ENCODE results near the gene TSPAN10. TPM values are rescaled to one million over a fixed set of nuclear protein-coding genes. Genes with fewer than 3 reads are reported as not detected.
"Not testable (repeated sequence)": the region's sequence is repeated elsewhere in the genome, so short reads cannot be mapped to it uniquely, and the experiment has no call there.

Gene TSPAN10
- polyA plus RNA-seq (ENCODE audit: insufficient read length in 4 of 4) = 1 to 10 TPM; 2.5 to 5.0 (median 2.9) TPM

- DNase-seq (ENCODE audit: low read depth in 4 of 4, low spot score in 3 of 4) = peak; percentile 73 to 83 (median 78)
Measured at GRCh38 chr17:81636505-81637288, at the start of gene TSPAN10, which contains the start of gene NPLOC4. TSS of gene TSPAN10 (plus strand) at chr17:81637196. CDS start at chr17:81642413, 5,217 bp downstream. TSS of gene NPLOC4 (minus strand) at chr17:81637112. CDS start at chr17:81636930, 182 bp downstream.

GRCh38 chr17:81589612-81590011 lies 47.4 kb upstream of the TSPAN10 start:
- DNase-seq (ENCODE audit: low read depth in 4 of 4, low spot score in 3 of 4) = no peak

GRCh38 chr17:81590121-81590520 lies 46.9 kb upstream of the TSPAN10 start:
- no peak for DNase-seq (ENCODE audit: low read depth in 4 of 4, low spot score in 3 of 4)

DNA sequence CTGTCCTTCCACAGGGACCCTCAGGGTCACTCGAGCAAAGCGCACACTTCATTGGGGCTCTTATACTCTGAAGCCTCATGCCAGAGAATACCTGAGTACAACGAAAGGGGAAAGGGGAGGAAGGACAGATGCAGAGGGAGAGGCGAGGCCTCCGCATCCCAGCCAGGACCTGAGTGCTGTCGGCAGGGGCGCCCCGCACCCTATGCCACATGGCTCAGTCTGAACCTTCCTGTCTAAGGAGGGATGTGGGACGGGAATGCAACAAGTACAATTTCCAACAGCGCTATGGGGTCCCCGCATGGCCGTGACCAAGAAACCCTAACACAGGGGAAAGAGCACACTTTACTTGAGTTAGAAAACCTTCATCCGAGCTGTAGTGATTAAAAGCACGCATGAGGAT lies 45.0 kb upstream of the TSPAN10 start:
- DNase-seq (ENCODE audit: low read depth in 4 of 4, low spot score in 3 of 4) = no peak

DNA sequence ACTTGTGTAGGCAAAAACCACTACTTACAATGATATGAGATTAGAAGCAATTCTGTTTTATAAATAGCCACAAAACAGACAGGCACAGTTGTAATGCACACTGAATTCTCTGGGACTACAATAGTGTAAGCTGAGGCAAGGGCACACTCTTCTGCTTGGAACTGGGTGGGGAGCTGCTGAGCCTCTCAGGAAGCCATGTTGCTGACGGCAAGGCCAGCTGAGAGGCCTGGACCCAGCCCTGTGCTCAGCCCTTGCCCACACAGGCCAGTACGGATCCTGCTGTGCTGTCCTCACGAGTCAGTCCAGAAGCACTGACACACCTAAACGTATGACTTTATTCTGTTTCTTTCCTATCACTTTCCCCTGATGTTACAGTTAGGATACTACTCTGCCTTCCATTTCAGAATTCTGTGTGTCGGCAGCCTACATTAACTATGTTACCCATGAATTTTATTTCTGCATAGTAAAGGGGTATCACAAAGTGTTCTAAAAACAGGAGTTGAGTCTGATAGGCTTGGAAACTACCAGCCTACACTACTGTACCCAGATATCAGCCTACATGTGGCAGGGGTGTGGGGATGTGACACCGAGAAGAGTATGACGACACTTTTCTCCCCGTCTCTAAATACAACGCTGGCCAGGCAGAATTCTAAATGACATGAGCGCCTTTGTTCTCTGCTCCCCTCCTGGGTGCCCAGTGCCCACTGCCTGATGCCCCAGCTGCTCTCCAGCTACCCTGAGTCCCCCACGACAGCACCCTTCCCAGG lies 43.7 kb upstream of the TSPAN10 start:
- DNase-seq (ENCODE audit: low read depth in 4 of 4, low spot score in 3 of 4) = no peak

GRCh38 chr17:81599719-81600486 lies 37.1 kb upstream of the TSPAN10 start:
- no peak for DNase-seq (ENCODE audit: low read depth in 4 of 4, low spot score in 3 of 4)

DNA sequence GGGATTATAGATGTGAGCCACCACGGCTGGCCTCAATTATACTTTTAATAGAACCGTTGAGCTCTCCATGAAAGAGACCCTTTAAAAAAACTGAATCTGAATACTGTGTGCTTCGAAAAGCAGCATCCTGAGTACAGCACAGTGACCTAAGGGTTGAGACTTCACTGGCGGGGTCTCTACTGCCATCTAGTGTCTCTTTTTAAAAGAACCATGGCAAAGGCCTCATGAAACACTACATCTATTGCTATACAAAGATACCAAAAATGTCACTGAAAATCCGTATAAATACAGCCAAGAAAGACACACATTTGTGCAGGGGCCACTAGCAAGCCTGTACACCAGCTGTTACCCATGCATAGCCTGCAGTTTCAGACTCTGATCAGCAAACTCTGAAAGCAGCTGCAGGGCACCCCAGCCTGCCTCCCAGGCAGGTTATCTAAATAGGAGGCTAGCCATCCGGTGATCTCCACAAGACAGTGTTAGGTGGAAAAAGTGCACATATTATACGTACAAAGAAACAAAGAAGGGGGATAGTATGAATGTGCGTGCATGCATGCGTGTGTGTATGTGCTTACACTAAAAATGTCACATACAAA lies 35.4 kb upstream of the TSPAN10 start:
- peak; percentile 47 to 60 (median 52) for DNase-seq (ENCODE audit: low read depth in 4 of 4, low spot score in 3 of 4)

- no peak for DNase-seq (ENCODE audit: low read depth in 4 of 4, low spot score in 3 of 4)
Measured at GRCh38 chr17:81603846-81604610, 33.0 kb upstream of the TSPAN10 start.

GRCh38 chr17:81607431-81607830 lies 29.6 kb upstream of the TSPAN10 start:
- no peak for DNase-seq (ENCODE audit: low read depth in 4 of 4, low spot score in 3 of 4)

- DNase-seq (ENCODE audit: low read depth in 4 of 4, low spot score in 3 of 4) = no peak
Measured at GRCh38 chr17:81608082-81608481, 28.9 kb upstream of the TSPAN10 start.

DNA sequence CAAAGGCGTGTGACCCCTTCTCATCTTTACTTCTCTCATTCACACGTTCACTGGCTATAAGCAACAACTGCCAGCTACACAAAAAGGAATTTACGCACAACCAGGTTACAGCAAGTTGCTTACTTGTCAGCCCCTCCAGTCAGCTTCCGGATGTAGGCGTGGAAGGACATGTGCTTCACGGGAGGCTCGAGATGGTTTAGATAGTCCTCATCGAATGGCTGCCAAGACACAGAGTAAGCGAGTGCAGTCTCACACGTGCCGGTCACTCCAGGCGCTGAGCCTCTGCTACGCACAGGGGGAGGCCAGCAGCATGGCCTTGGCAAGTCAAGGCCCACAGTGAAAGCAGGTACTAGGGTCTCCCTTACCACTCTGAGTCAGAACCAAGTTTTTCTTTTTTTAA lies 28.4 kb upstream of the TSPAN10 start:
- no peak for DNase-seq (ENCODE audit: low read depth in 4 of 4, low spot score in 3 of 4)

- no peak for DNase-seq (ENCODE audit: low read depth in 4 of 4, low spot score in 3 of 4)
Measured at GRCh38 chr17:81609541-81610311, 27.3 kb upstream of the TSPAN10 start.

GRCh38 chr17:81612172-81612970 lies 24.6 kb upstream of the TSPAN10 start:
- no peak for DNase-seq (ENCODE audit: low read depth in 4 of 4, low spot score in 3 of 4)

GRCh38 chr17:81615401-81615930 lies 21.5 kb upstream of the TSPAN10 start:
- no peak for DNase-seq (ENCODE audit: low read depth in 4 of 4, low spot score in 3 of 4)

DNA sequence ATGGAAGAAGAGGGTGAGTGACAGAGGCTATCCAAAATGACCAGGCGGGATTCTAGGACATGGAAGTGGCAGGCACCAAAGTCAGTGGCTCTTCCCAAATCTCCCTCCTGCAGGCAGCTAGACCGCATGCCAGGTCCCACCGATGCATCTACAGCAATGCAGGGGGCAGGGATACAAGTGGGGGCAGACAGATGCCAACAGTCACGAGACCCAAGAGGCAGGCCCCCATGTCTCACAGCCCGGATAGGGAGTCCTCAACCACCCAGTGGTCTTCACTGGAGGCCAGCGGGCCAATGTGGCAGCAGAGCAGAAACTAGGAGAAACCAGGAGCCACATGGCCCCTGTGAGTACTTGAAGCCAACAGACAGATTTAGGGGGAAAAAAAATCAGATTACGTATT lies 20.1 kb upstream of the TSPAN10 start:
- DNase-seq (ENCODE audit: low read depth in 4 of 4, low spot score in 3 of 4) = no peak

DNA sequence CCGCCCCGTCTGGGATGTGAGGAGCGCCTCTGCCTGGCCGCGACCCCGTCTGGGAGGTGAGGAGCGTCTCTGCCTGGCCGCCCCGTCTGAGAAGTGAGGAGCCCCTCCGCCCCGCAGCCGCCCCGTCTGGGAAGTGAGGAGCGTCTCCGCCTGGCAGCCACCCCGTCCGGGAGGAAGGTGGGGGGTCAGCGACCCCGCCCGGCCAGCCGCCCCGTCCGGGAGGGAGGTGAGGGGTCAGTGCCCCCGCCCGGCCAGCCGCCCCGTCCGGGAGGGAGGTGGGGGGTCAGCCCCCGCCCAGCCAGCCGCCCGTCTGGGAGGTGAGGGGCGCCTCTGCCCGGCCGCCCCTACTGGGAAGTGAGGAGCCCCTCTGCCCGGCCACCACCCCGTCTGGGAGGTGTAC lies 18.7 kb upstream of the TSPAN10 start:
- DNase-seq (ENCODE audit: low read depth in 4 of 4, low spot score in 3 of 4) = not testable (repeated sequence)

- no peak for DNase-seq (ENCODE audit: low read depth in 4 of 4, low spot score in 3 of 4)
Measured at GRCh38 chr17:81621494-81622130, 15.4 kb upstream of the TSPAN10 start.

Measured in right renal pelvis (tissue), 4 donors.